CD4-positive, alpha-beta memory T cell (primary cell): ENCODE measurements around the gene ECHDC3. TPM values are rescaled to one million over a fixed set of nuclear protein-coding genes. Genes with fewer than 3 reads are reported as not detected.

Source experiments
- CTCF ChIA-PET: fragments of 350-600 bp; sonication (Branson Sonifier 250); formaldehyde crosslinking; loops from one replicate; lab custom pipeline; 2021; ENCODE audit warnings: inconsistent platforms; ENCODE audit not compliant: partially characterized antibody; lab: Charles Lee
- POLR2A ChIA-PET: fragments of 350-600 bp; sonication (Branson Sonifier 250); formaldehyde crosslinking; loops from one replicate; lab custom pipeline; 2021; ENCODE audit not compliant: partially characterized antibody; lab: Charles Lee
- DNase-seq, 5 donors: peaks; one replicate each; pipeline versions ENCODE4 v3.0.0 to v3.0.0-alpha.2; 2020 to 2022; ENCODE audit warnings: mixed read lengths in 1 of 5
- H3K27ac ChIP-seq: one replicate; pipeline ENCODE4 v1.7.0; 2013; ENCODE audit warnings: low read depth, low read length
- H3K27me3 ChIP-seq: 2 replicates; pipeline ENCODE4 v1.7.0; 2013; ENCODE audit warnings: mild to moderate bottlenecking, low read length, moderate library complexity; ENCODE audit not compliant: insufficient read depth
- H3K36me3 ChIP-seq: 2 replicates; pipeline ENCODE4 v1.7.0; 2013; ENCODE audit warnings: mild to moderate bottlenecking, low read length, moderate library complexity; ENCODE audit not compliant: insufficient read depth
- H3K4me1 ChIP-seq: 2 replicates; pipeline ENCODE4 v1.7.0; 2013; ENCODE audit warnings: mild to moderate bottlenecking, low read length, moderate library complexity; ENCODE audit not compliant: insufficient read depth
- H3K4me3 ChIP-seq, 2 donors: one replicate each; pipeline ENCODE4 v1.7.0; 2013; ENCODE audit warnings: low read length in 2 of 2, mild to moderate bottlenecking in 1 of 2
- H3K9me3 ChIP-seq, 2 donors: one replicate each; pipeline ENCODE4 v1.7.0; 2013; ENCODE audit warnings: low read length in 2 of 2, control low read depth in 1 of 2; ENCODE audit not compliant: control insufficient read depth in 1 of 2
- H3K27ac Mint-ChIP-seq, 7 donors: one replicate each; pipeline ENCODE4 v1.8.0; 2020 to 2021; ENCODE audit warnings: mixed read lengths in 7 of 7, mild to moderate bottlenecking in 6 of 7, inconsistent platforms in 3 of 7, moderate library complexity in 3 of 7
- H3K27me3 Mint-ChIP-seq, 2 donors: one replicate each; pipeline ENCODE4 v1.8.0; 2020 to 2021; ENCODE audit warnings: mixed read lengths in 2 of 2
- H3K36me3 Mint-ChIP-seq, 2 donors: one replicate each; pipeline ENCODE4 v1.8.0; 2020 to 2021; ENCODE audit warnings: mixed read lengths in 2 of 2, inconsistent platforms in 1 of 2, mild to moderate bottlenecking in 1 of 2
- H3K4me1 Mint-ChIP-seq, 4 donors: one replicate each; pipeline ENCODE4 v1.8.0; 2020 to 2021; ENCODE audit warnings: mixed read lengths in 4 of 4, mild to moderate bottlenecking in 1 of 4
- H3K4me3 Mint-ChIP-seq, 8 donors: one replicate each; pipeline ENCODE4 v1.8.0; 2020 to 2021; ENCODE audit warnings: mixed read lengths in 8 of 8, mild to moderate bottlenecking in 7 of 8, moderate library complexity in 6 of 8, inconsistent platforms in 3 of 8
- H3K9me3 Mint-ChIP-seq, 8 donors: one replicate each; pipeline ENCODE4 v1.8.0; 2020 to 2021; ENCODE audit warnings: mixed read lengths in 8 of 8, mild to moderate bottlenecking in 5 of 8, inconsistent platforms in 3 of 8, moderate library complexity in 1 of 8
- intact Hi-C: fragments of 100-400 bp; cut with micrococcal nuclease; formaldehyde crosslinking; loops from one replicate; pipeline ENCODE4 v1.15.1; 2023
- polyA plus RNA-seq, 2 donors: library from polyadenylated mRNA; unstranded; fragments of 300-500 nt; fragmentation: Illumina TruSeq; gene quantifications; one replicate each; pipeline ENCODE4 v1.2.3, GENCODE V29; 2021
- total RNA-seq, 2 experiments: library from RNA; stranded (reverse); gene quantifications; one replicate each; pipeline ENCODE4 v1.2.3, GENCODE V29; 2021

The ECHDC3 gene
- total and polyA plus RNA-seq, 4 experiments from 2014 or later, result 0.14 to 0.49 (median 0.47) TPM; not detected in 1

DNA sequence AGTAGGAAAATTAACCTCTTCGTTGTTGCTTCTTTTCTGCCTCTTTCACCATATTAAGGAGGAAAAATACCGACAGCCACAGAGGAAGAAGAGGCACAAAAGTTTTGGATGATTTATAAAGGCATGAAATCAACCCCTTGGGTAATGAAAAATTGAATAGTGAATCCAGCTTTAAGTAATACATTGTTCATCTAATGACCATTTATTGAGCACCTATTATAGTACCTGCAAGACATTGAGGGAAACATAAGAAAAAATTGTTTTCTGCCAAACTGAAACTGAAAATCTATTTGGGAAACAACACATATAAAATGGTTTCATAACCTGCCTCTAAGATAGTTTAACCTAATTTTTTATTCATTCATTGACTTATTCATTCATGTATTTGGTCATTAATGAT is 8.2 kb downstream of the ECHDC3 start:
- H3K36me3 ChIP-seq, result no peaks in the 10 kb centered on the region
- no peaks in the 10 kb centered on the region for H3K4me1 Mint-ChIP-seq
- no peaks in the 10 kb centered on the region for H3K27me3 ChIP-seq
- H3K27ac ChIP-seq, result no peak overlapping the region
- H3K27me3 Mint-ChIP-seq, result no peaks in the 10 kb centered on the region
- no peaks in the 10 kb centered on the region for H3K9me3 ChIP-seq
- ChIA-PET CTCF (no interaction called here), POLR2A (no interaction called here)
- intact Hi-C loops, result loop anchor here (10.0 kb wide), 1 partner anchor 136 kb away; the partner anchor contains the start of gene USP6NL
- no peak overlapping the region for H3K4me3 Mint-ChIP-seq
- no peak overlapping the region for H3K4me3 ChIP-seq
- no peaks in the 10 kb centered on the region for H3K36me3 Mint-ChIP-seq
- H3K27ac Mint-ChIP-seq, result no peak overlapping the region
- DNase-seq, result no peak
- H3K9me3 Mint-ChIP-seq, result no peaks in the 10 kb centered on the region
- H3K4me1 ChIP-seq, result no peaks in the 10 kb centered on the region

DNA sequence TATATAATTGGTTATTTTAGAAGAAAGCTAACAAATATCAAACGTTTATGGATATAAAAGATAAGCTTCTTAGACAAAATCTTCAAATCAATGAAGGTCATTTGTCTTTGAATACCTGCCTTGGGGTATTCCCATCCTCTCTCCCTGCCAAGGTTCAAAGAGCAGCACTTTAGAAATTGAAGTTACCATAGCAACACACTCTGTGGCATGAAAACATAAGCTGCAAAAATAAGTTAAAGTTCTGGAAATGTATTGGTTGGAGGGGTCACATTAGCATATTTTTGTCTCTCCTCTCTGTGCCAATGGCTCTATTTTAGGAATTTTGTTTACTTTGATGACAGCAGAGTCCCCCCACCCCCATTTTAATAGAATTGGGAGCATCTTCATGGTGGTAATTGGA is 12.0 kb downstream of the ECHDC3 start:
- Mint-ChIP-seq H3K27me3 (no peaks in the 10 kb centered on the region), H3K27ac (no peak overlapping the region), H3K9me3 (no peaks in the 10 kb centered on the region), H3K4me3 (no peak overlapping the region), H3K4me1 (peaks cover 0 to 4% (median 3%) of the 10 kb centered on the region in 4 donors), H3K36me3 (no peaks in the 10 kb centered on the region)
- H3K36me3 ChIP-seq, result no peaks in the 10 kb centered on the region
- H3K27me3 ChIP-seq, result no peaks in the 10 kb centered on the region
- POLR2A ChIA-PET, result no interaction called here
- H3K4me1 ChIP-seq, result no peaks in the 10 kb centered on the region
- intact Hi-C loops, result loop anchor here (10.0 kb wide), 1 partner anchor 139 kb away; the partner anchor contains the start of gene USP6NL
- CTCF ChIA-PET, result interaction anchor here (2.2 to 8.3 kb wide), 2 partner anchors 236 to 240 kb away, joined by 6 to 132 read pairs; no protein-coding TSS in a partner anchor
- H3K4me3 ChIP-seq, result no peak overlapping the region
- no peak overlapping the region for H3K27ac ChIP-seq
- DNase-seq, result no peak
- H3K9me3 ChIP-seq, result no peaks in the 10 kb centered on the region

DNA sequence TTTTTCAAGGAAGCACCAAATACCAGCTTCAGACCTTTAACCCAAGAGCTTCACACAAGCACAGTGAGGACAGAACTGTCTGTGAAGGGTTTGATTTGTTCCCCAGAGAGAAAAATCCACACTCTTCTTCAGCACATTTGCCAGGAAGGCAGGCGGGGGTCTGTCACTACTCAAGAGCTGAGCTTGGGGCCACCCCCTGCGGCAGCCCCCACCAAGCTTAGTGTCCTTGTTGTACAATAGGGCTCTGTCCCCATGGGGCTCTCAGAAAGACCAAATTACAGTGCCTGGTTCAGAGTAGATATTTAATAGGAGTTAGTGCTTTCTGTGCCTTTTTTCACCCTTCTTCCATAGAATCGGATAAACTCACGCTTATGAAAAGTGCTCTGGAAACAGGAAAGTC is 12.4 kb downstream of the ECHDC3 start:
- intact Hi-C loops, result loop anchor here (10.0 kb wide), 1 partner anchor 140 kb away; the partner anchor contains the start of gene USP6NL
- H3K27ac Mint-ChIP-seq, result no peak overlapping the region
- no peaks in the 10 kb centered on the region for H3K27me3 Mint-ChIP-seq
- no peaks in the 10 kb centered on the region for H3K36me3 Mint-ChIP-seq
- Histone ChIP-seq H3K27ac (no peak overlapping the region), H3K4me1 (no peaks in the 10 kb centered on the region), H3K36me3 (no peaks in the 10 kb centered on the region), H3K9me3 (no peaks in the 10 kb centered on the region), H3K27me3 (no peaks in the 10 kb centered on the region), H3K4me3 (no peak overlapping the region)
- CTCF ChIA-PET, result interaction anchor here (0.7 to 8.3 kb wide), 3 partner anchors 236 to 245 kb away, joined by 5 to 132 read pairs (median 6); no protein-coding TSS in a partner anchor
- POLR2A ChIA-PET, result no interaction called here
- H3K4me1 Mint-ChIP-seq, result peaks cover 0 to 4% (median 3%) of the 10 kb centered on the region in 4 donors
- H3K9me3 Mint-ChIP-seq, result no peaks in the 10 kb centered on the region
- H3K4me3 Mint-ChIP-seq, result no peak overlapping the region
- no peak for DNase-seq

DNA sequence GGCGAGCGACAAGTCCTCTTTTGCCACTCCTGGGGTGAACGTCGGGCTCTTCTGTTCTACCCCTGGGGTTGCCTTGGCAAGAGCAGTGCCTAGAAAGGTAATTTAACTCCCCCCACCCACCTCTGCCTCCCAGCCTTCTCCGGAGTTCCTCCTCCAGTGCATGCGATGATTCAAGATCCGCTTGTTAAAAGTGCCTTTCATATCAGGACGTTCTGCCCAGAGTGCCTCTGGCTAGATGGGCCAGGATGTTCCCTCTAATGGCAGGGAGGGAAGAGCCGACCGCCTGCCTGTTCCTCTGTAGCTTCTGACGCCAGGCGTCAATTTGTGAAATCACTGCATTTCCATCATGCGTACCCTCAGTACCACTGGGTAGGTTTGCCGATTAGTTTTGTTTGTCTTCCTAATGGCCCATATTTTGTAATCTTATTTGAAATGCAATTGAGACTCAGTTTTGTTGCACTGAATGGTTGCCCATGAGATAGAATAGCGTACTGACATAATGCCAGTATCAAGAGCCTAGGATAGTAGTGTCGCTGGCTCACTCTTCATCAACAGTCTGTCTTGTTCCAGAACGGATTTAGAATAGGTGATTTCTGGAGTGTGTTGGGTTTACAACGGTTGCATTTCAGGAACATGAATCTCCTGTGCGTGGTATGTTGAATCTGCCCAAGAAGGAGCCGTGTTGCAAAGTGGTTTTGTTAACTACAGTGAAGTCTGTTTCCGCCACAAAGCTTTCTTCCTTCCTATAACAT is 13.5 kb downstream of the ECHDC3 start:
- Histone ChIP-seq H3K27me3 (no peaks in the 10 kb centered on the region), H3K27ac (no peak overlapping the region), H3K4me3 (no peak overlapping the region), H3K4me1 (no peaks in the 10 kb centered on the region), H3K9me3 (no peaks in the 10 kb centered on the region), H3K36me3 (no peaks in the 10 kb centered on the region)
- H3K4me1 Mint-ChIP-seq, result peaks cover 0 to 4% (median 3%) of the 10 kb centered on the region in 4 donors
- H3K27ac Mint-ChIP-seq, result no peak overlapping the region
- ChIA-PET POLR2A (no interaction called here), CTCF (interaction anchor here (0.8 to 8.3 kb wide), 6 partner anchors 28 to 241 kb away, joined by 3 to 132 read pairs (median 9); no protein-coding TSS in a partner anchor)
- intact Hi-C loops, result loop anchor here (10.0 kb wide), 1 partner anchor 141 kb away; the partner anchor contains the start of gene USP6NL
- no peak for DNase-seq
- H3K36me3 Mint-ChIP-seq, result no peaks in the 10 kb centered on the region
- H3K4me3 Mint-ChIP-seq, result no peak overlapping the region
- no peaks in the 10 kb centered on the region for H3K27me3 Mint-ChIP-seq
- no peaks in the 10 kb centered on the region for H3K9me3 Mint-ChIP-seq

DNA sequence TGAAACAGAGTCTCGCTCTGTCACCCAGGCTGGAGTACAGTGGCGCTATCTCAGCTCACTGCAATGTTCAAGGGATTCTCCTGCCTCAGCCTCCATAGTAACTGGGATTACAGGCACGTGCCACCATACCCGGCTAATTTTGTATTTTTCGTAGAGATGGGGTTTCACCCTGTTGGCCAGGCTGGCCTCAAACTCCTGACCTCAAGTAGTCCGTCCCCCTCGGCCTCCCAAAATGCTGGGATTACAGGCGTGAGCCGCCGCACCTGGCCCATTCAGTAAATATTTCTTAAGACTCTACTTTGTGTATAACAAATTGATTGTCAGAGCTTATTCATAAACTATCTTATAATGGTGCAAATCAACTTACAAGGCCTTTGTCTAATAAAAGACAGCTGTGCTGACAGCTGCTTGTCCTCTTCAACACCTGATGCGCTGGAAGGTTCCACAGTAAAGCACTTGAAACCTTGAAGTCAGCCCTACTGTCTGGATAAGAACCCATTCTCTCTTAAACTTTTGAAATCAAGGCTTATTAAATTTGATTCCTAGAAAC is 14.7 kb downstream of the ECHDC3 start:
- Mint-ChIP-seq H3K27me3 (no peaks in the 10 kb centered on the region), H3K27ac (no peak overlapping the region), H3K9me3 (no peaks in the 10 kb centered on the region), H3K36me3 (no peaks in the 10 kb centered on the region), H3K4me1 (peaks cover 0 to 4% (median 3%) of the 10 kb centered on the region in 4 donors), H3K4me3 (no peak overlapping the region)
- no peaks in the 10 kb centered on the region for H3K36me3 ChIP-seq
- H3K4me1 ChIP-seq, result no peaks in the 10 kb centered on the region
- no peak overlapping the region for H3K27ac ChIP-seq
- CTCF ChIA-PET, result interaction anchor here (1.1 to 8.3 kb wide), 14 partner anchors 9 to 530 kb away, joined by 3 to 132 read pairs (median 6); no protein-coding TSS in a partner anchor
- no peak overlapping the region for H3K4me3 ChIP-seq
- no peaks in the 10 kb centered on the region for H3K9me3 ChIP-seq
- no peak for DNase-seq
- POLR2A ChIA-PET, result interaction anchor here (1.1 kb wide), 2 partner anchors 10 to 241 kb away, joined by 3 to 4 read pairs; no protein-coding TSS in a partner anchor
- no peaks in the 10 kb centered on the region for H3K27me3 ChIP-seq
- intact Hi-C loops, result loop anchor here (10.0 kb wide), 1 partner anchor 142 kb away; the partner anchor contains the start of gene USP6NL

DNA sequence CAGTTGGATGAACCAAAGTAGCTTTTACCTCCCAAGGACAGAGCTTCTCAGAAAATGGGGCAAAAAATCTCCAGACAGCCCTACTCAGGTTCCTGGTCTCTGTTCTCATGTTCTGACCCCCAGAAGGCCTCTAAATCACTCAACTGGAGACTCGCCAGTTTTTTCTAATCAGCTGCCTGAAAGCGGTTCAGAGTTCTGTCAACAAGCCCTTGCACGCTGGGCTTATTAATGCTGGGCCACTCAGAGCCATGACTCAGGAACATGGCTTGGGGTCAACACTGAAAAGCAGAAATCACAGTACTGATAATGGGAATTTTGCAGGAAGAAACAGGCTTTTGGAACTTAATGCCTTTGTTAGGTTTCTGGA is 15.3 kb downstream of the ECHDC3 start:
- Mint-ChIP-seq H3K4me3 (no peak overlapping the region), H3K36me3 (no peaks in the 10 kb centered on the region), H3K27me3 (no peaks in the 10 kb centered on the region), H3K4me1 (peaks cover 0 to 4% (median 3%) of the 10 kb centered on the region in 4 donors), H3K27ac (peak overlapping the region in 1 of 7 donors; percentile 59), H3K9me3 (no peaks in the 10 kb centered on the region)
- no peaks in the 10 kb centered on the region for H3K27me3 ChIP-seq
- ChIA-PET CTCF (interaction anchor here (1.0 to 8.3 kb wide), 19 partner anchors 9 to 531 kb away, joined by 3 to 132 read pairs (median 5); no protein-coding TSS in a partner anchor), POLR2A (interaction anchor here (0.6 to 1.1 kb wide), 4 partner anchors 10 to 242 kb away, joined by 3 to 4 read pairs (median 3); no protein-coding TSS in a partner anchor)
- H3K36me3 ChIP-seq, result no peaks in the 10 kb centered on the region
- H3K27ac ChIP-seq, result no peak overlapping the region
- H3K4me1 ChIP-seq, result no peaks in the 10 kb centered on the region
- no peak overlapping the region for H3K4me3 ChIP-seq
- intact Hi-C loops, result loop anchor here (10.0 kb wide), 1 partner anchor 143 kb away; the partner anchor contains the start of gene USP6NL
- no peak for DNase-seq
- no peaks in the 10 kb centered on the region for H3K9me3 ChIP-seq
